Right atrium auricular region (tissue), 2 donors: ENCODE measurements around the gene ELL2. TPM values are rescaled to one million over a fixed set of nuclear protein-coding genes. Genes with fewer than 3 reads are reported as not detected.

Experiments
- DNase-seq: peaks from one replicate; pipeline ENCODE4 v3.0.0-alpha.2; 2019; ENCODE audit warnings: low spot score
- H3K27ac ChIP-seq, 2 donors: fragments of 200-600 bp; sonication (generic); 1 replicate in 1 of 2; 2 replicates in 1 of 2; pipeline ENCODE4 v1.5.1; 2016 to 2019
- H3K27me3 ChIP-seq, 2 donors: fragments of 200-600 bp; sonication (generic); one replicate each; pipeline versions ENCODE4 v1.5.1 to v1.6.0; 2017 to 2019
- H3K36me3 ChIP-seq: fragments of 200-600 bp; sonication (generic); one replicate; pipeline ENCODE4 v1.5.1; 2016
- H3K4me1 ChIP-seq, 2 donors: fragments of 200-600 bp; sonication (generic); one replicate each; pipeline versions ENCODE4 v1.5.1 to v1.6.0; 2017 to 2019
- H3K4me3 ChIP-seq, 2 donors: fragments of 200-600 bp; sonication (generic); 1 replicate in 1 of 2; 2 replicates in 1 of 2; pipeline ENCODE4 v1.5.1; 2017 to 2019; ENCODE audit warnings: mild to moderate bottlenecking in 1 of 2, moderate library complexity in 1 of 2
- H3K9me3 ChIP-seq, 2 donors: fragments of 200-600 bp; sonication (generic); one replicate each; pipeline ENCODE4 v1.5.1; 2019
- total RNA-seq, 2 donors: library from RNA; depleted of rRNA; stranded (reverse); fragments of >200 nt; gene quantifications; one replicate each; pipeline ENCODE4 v1.1.0, GENCODE V29; 2016
- TF ChIP-seq, protein P1 (sequence below), 2 donors: fragments of 200-600 bp; sonication (generic); IDR thresholded peaks; one replicate each; pipeline ENCODE4 v1.5.1; 2019; ENCODE audit warnings: antibody characterized with exemption in 2 of 2

Gene ELL2
- total RNA-seq, 2 donors from 2014 or later: 28.8 to 29.1 TPM

DNA sequence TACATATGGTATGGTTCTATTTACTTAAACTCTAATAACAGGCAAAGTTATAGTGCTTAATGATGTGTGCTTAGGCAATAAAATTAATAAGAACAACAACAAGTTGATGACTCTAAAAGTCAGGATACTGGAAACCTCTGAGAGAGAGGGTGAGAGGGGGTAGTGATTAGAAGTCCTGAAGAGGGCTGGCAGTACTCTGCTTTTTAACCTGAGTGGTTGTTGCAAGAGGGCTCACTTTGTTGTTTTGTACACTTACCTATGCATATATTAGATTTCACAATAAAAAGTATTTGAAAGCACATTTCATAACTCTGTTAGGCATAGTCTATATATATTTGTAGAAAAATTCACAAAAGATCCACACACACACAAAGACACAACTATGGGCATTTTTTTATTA lies 21.4 kb upstream of the ELL2 start:
- Histone ChIP-seq H3K27me3 (no peaks in the 10 kb centered on the region), H3K36me3 (no peaks in the 10 kb centered on the region), H3K27ac (no peak overlapping the region), H3K9me3 (no peaks in the 10 kb centered on the region), H3K4me1 (no peaks in the 10 kb centered on the region), H3K4me3 (no peak overlapping the region)
- DNase-seq: no peak
- TF ChIP-seq, protein P1, sequence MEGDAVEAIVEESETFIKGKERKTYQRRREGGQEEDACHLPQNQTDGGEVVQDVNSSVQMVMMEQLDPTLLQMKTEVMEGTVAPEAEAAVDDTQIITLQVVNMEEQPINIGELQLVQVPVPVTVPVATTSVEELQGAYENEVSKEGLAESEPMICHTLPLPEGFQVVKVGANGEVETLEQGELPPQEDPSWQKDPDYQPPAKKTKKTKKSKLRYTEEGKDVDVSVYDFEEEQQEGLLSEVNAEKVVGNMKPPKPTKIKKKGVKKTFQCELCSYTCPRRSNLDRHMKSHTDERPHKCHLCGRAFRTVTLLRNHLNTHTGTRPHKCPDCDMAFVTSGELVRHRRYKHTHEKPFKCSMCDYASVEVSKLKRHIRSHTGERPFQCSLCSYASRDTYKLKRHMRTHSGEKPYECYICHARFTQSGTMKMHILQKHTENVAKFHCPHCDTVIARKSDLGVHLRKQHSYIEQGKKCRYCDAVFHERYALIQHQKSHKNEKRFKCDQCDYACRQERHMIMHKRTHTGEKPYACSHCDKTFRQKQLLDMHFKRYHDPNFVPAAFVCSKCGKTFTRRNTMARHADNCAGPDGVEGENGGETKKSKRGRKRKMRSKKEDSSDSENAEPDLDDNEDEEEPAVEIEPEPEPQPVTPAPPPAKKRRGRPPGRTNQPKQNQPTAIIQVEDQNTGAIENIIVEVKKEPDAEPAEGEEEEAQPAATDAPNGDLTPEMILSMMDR (IDR thresholded peaks at IDR 0.05): no peak

GRCh38 chr5:95976606-95977005 lies 15.0 kb upstream of the ELL2 start:
- no peak for DNase-seq
- Histone ChIP-seq H3K4me1 (peaks cover 0 to 12% of the 10 kb centered on the region in 2 donors), H3K27ac (no peak overlapping the region), H3K9me3 (no peaks in the 10 kb centered on the region), H3K4me3 (no peak overlapping the region), H3K36me3 (no peaks in the 10 kb centered on the region), H3K27me3 (no peaks in the 10 kb centered on the region)
- TF ChIP-seq, protein P1 (IDR thresholded peaks at IDR 0.05): no peak

- peaks cover 0 to 1% of the 10 kb centered on the region in 2 donors for H3K9me3 ChIP-seq
- no peaks in the 10 kb centered on the region for H3K27me3 ChIP-seq
- TF ChIP-seq, protein P1 (IDR thresholded peaks at IDR 0.05): no peak
- H3K36me3 ChIP-seq: no peaks in the 10 kb centered on the region
- DNase-seq: no peak
- H3K27ac ChIP-seq: no peak overlapping the region
- H3K4me3 ChIP-seq: no peak overlapping the region
- H3K4me1 ChIP-seq: peaks cover 0 to 12% of the 10 kb centered on the region in 2 donors
Observed at GRCh38 chr5:95975703-95976102, 14.1 kb upstream of the ELL2 start.

DNA sequence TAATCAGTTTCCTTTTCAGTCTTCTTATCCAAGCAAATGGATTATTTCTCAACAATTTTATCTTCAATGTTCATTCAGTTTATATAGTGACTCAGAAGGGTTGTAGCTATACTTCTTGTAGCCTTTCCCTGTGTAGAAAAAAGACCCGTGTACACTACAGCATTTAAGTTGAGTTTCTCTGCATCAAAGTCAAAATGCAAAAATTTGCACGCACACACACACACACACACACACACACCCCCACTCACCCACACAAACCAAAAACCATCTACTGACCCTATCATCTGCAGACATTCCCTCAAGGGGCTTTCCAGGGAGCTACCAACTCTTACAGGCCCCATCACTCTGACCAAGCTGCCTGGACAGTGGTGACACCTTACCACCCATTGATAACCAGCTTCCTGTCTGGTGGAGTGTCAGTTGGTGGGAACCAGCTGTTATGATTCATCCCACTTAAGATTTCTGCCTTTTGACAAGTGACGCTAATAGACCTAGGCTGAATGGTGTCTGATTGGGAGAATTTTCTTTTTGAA lies 12.2 kb upstream of the ELL2 start:
- Histone ChIP-seq H3K27ac (peak overlapping the region; percentile 24 to 44), H3K27me3 (no peaks in the 10 kb centered on the region), H3K4me3 (no peak overlapping the region), H3K36me3 (no peaks in the 10 kb centered on the region), H3K9me3 (peaks cover 0 to 9% of the 10 kb centered on the region in 2 donors), H3K4me1 (peaks cover 0 to 12% of the 10 kb centered on the region in 2 donors)
- TF ChIP-seq, protein P1 (IDR thresholded peaks at IDR 0.05): no peak
- no peak for DNase-seq

GRCh38 chr5:95972196-95972595 lies 10.5 kb upstream of the ELL2 start:
- Histone ChIP-seq H3K4me1 (peaks cover 0 to 12% of the 10 kb centered on the region in 2 donors), H3K27me3 (no peaks in the 10 kb centered on the region), H3K9me3 (peaks cover 0 to 9% of the 10 kb centered on the region in 2 donors), H3K27ac (no peak overlapping the region), H3K36me3 (no peaks in the 10 kb centered on the region), H3K4me3 (no peak overlapping the region)
- TF ChIP-seq, protein P1 (IDR thresholded peaks at IDR 0.05): no peak
- no peak for DNase-seq

- Histone ChIP-seq H3K4me3 (no peak overlapping the region), H3K27me3 (no peaks in the 10 kb centered on the region), H3K27ac (no peak overlapping the region), H3K4me1 (peaks cover 0 to 12% of the 10 kb centered on the region in 2 donors), H3K9me3 (peaks cover 0 to 9% of the 10 kb centered on the region in 2 donors), H3K36me3 (no peaks in the 10 kb centered on the region)
- no peak for DNase-seq
- TF ChIP-seq, protein P1 (IDR thresholded peaks at IDR 0.05): no peak
Observed at GRCh38 chr5:95970359-95970704, 8.7 kb upstream of the ELL2 start.
